Posterior cingulate gyrus (tissue), 11 donors: ENCODE results near the gene LIF.
"Not testable (repeated sequence)": the region's sequence is repeated elsewhere in the genome, so short reads cannot be mapped to it uniquely, and the experiment has no call there.

Experiments used
- DNase-seq, 10 donors: peaks; one replicate each; pipeline versions ENCODE4 v3.0.0 to v3.0.0-alpha.2; 2020 to 2021; ENCODE audit warnings: mixed read lengths in 3 of 10
- intact Hi-C: fragments of 100-400 bp; cut with DNase I; formaldehyde crosslinking; loops from one replicate; pipeline ENCODE4 v1.15.1; 2023

LIF gene

GRCh38 chr22:30246814-30247376, 336 bp upstream of the LIF start:
- intact Hi-C loops = no loop called here
- DNase-seq = peak in 1 of 10 donors; percentile 79

GRCh38 chr22:30245181-30245984, 1.2 kb downstream of the LIF start:
- intact Hi-C loops = no loop called here

GRCh38 chr22:30244641-30245040, 1.9 kb downstream of the LIF start:
- intact Hi-C loops = no loop called here
- peak in 1 of 10 donors; percentile 73 for DNase-seq

More at GRCh38 chr22:30245181-30245984, 1.2 kb downstream of the LIF start:
- DNase-seq = no peak

GRCh38 chr22:30244066-30244465, 2.5 kb downstream of the LIF start:
- DNase-seq = no peak
- intact Hi-C loops = no loop called here

- intact Hi-C loops = no loop called here
- DNase-seq = peak in 1 of 10 donors; percentile 75
Measured at GRCh38 chr22:30243661-30244060, 2.9 kb downstream of the LIF start.

GRCh38 chr22:30241576-30242371, 4.8 kb downstream of the LIF start:
- peak in 1 of 10 donors; percentile 72 for DNase-seq
- intact Hi-C loops = no loop called here

GRCh38 chr22:30240541-30241417, 5.8 kb downstream of the LIF start:
- intact Hi-C loops = no loop called here
- DNase-seq = peak in 1 of 10 donors; percentile 77

- no peak for DNase-seq
- intact Hi-C loops = no loop called here
Measured at GRCh38 chr22:30239488-30240405, 6.8 kb downstream of the LIF start.

DNA sequence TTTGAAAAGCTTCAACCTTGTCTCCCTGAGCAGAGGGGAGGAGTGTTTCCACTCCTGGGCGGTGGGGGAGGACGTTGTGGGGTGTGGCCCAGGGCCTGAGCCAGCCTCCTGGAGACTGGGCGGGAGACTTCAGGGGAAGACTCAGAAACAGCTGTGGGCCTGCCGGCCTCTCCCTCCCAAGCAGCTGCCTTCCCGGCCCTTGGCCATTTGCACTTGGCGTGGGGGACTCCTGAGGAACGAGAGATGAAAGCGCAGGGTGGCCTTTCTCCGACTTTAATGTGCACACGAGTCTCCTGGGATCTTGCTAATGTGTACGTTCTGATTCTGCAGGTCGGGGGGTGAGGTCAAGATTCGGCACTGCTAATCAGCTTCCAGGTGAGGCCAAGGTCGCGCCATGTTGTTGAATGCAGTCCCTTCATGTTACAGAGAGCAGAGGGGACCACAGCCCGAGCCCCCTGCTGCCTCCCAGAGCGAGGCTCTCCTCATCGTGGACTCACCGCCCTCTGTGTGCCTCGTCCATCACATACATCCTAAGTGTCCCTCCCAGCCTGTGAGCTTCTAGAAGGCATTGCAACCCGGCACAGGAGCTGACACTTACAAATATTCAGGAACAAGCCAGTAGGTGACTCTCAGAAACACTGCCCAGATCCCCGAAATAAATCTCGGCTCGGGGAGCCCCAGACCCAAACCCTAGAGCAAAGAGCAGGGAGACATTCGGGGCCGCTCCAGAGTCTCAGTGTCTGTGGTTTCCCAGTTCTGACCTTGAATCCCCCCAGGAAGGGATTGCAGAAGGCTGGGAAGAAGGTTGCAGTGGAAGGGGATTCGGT, 7.7 kb downstream of the LIF start:
- intact Hi-C loops = no loop called here

DNA sequence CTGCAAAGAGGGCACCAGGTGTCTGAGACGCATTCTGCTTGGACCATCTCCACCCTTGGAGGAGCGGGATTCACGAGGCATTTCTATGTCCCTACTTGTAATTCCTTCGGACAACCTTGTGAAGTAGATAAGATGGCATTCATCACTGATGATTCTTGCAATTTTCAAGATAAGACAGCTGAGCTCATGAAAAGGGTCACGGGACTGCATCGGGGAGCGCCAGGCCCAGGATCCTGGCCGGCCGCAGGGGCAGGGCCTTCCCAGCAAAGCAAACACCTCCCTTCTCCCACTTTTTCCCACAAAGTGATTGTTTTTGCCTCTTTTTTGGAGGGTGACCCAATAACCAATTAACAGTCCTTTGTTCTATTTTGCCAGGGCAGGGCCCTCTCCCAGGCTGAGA, 8.4 kb downstream of the LIF start:
- intact Hi-C loops = no loop called here

More for the DNA sequence above, 7.7 kb downstream of the LIF start:
- DNase-seq = no peak

GRCh38 chr22:30236875-30237274, 9.7 kb downstream of the LIF start:
- DNase-seq = no peak
- intact Hi-C loops = no loop called here

More for the DNA sequence above, 8.4 kb downstream of the LIF start:
- no peak for DNase-seq

GRCh38 chr22:30235687-30236170, 10.8 kb downstream of the LIF start:
- intact Hi-C loops = no loop called here
- no peak for DNase-seq

GRCh38 chr22:30234786-30235470, 11.6 kb downstream of the LIF start:
- intact Hi-C loops = no loop called here
- no peak for DNase-seq

DNA sequence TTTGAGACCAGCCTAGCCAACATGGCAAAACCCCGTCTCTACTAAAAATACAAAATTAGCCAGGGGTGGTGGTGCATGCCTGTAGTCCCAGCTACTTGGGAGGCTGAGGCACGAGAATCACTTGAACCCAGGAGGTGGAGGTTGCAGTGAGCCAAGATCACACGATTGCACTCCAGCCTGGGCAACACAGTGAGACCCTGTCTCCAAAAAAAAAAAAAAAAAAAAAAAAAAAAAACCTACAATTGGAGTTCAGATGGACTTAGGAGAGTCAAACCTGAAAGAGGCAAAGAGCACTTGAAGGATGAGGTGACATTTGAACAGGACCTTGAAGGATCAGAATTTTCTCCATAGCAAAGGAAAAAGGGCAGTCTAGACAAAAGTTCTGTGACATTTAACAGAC, 12.2 kb downstream of the LIF start:
- DNase-seq, intact Hi-C loops: not testable (repeated sequence)

GRCh38 chr22:30233582-30233981, 13.0 kb downstream of the LIF start:
- DNase-seq = no peak
- intact Hi-C loops = no loop called here

GRCh38 chr22:30232716-30233218, 13.8 kb downstream of the LIF start:
- intact Hi-C loops = no loop called here
- no peak for DNase-seq

DNA sequence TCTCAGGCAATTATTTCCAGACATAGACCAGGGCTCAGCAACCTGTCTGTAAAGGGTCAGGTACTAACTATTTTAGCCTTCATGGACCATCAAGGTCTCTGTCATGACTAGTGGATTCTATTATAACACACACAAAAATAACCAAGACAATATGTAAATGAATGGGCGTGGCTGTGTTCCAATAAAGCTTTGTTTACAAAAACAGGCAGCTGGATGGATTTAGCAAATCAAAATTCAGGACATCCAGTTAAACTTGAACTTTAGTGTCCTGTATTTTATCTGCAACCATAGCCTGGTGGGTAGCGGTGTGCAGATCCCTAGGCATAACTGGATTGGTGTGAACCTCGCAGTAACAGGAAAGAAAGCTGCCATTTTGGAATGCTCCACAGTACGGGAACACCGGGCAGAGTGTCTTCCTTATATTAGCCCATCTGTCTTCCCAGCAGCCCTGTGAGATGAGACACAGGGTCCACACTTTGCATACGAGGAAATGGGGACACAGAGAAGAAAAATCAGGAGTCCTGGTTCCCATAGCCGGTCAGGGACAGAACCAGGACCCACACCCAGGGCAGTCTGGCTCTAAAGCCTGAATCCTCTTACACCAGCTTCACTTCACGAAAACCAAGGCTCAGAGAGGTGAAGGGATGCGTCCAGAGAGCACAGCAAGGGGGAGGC, 15.6 kb downstream of the LIF start:
- intact Hi-C loops = no loop called here
- no peak for DNase-seq
